Ascending aorta (tissue), 2 donors: ENCODE data around the gene DPEP2NB. TPM values are rescaled to one million over a fixed set of nuclear protein-coding genes. Genes with fewer than 3 reads are reported as not detected.
"Not testable (repeated sequence)": the region's sequence is repeated elsewhere in the genome, so short reads cannot be mapped to it uniquely, and the experiment has no call there.

Experiments
- DNase-seq, 2 donors: peaks; one replicate each; pipeline ENCODE4 v3.0.0-alpha.2; 2019; ENCODE audit warnings: low spot score in 2 of 2
- H3K27ac ChIP-seq, 2 donors: fragments of 200-600 bp; sonication (generic); one replicate each; pipeline ENCODE4 v1.5.1; 2016 to 2017; ENCODE audit warnings: mild to moderate bottlenecking in 1 of 2
- H3K27me3 ChIP-seq: fragments of 200-600 bp; sonication (generic); one replicate; pipeline ENCODE4 v1.5.1; 2017
- H3K36me3 ChIP-seq, 2 donors: fragments of 200-600 bp; sonication (generic); one replicate each; pipeline ENCODE4 v1.5.1; 2016
- H3K4me1 ChIP-seq, 2 donors: fragments of 200-600 bp; sonication (generic); one replicate each; pipeline ENCODE4 v1.5.1; 2016 to 2017; ENCODE audit warnings: mild to moderate bottlenecking in 1 of 2
- H3K4me3 ChIP-seq, 2 donors: fragments of 200-600 bp; sonication (generic); one replicate each; pipeline ENCODE4 v1.5.1; 2016 to 2017; ENCODE audit warnings: mild to moderate bottlenecking in 1 of 2
- H3K9me3 ChIP-seq, 2 donors: fragments of 200-600 bp; sonication (generic); one replicate each; pipeline ENCODE4 v1.5.1; 2016
- intact Hi-C: fragments of 100-400 bp; cut with DNase I; formaldehyde crosslinking; loops from one replicate; pipeline ENCODE4 v1.15.1; 2023
- total RNA-seq: library from RNA; depleted of rRNA; stranded (reverse); fragments of >200 nt; gene quantifications from one replicate; pipeline ENCODE4 v1.1.0, GENCODE V29; 2016
- TF ChIP-seq, protein P1 (sequence below), 3 experiments: fragments of 200-600 bp in 2 of 3; fragments of 450-650 bp in 1 of 3; sonication (generic) in 2 of 3; IDR thresholded peaks; one replicate each; pipeline ENCODE4 v1.5.1; 2016 to 2019; ENCODE audit warnings: antibody characterized with exemption in 3 of 3, mild to moderate bottlenecking in 1 of 3, moderate library complexity in 1 of 3

Gene DPEP2NB
- total RNA-seq, 1 donor from 2014 or later: not detected

DNA sequence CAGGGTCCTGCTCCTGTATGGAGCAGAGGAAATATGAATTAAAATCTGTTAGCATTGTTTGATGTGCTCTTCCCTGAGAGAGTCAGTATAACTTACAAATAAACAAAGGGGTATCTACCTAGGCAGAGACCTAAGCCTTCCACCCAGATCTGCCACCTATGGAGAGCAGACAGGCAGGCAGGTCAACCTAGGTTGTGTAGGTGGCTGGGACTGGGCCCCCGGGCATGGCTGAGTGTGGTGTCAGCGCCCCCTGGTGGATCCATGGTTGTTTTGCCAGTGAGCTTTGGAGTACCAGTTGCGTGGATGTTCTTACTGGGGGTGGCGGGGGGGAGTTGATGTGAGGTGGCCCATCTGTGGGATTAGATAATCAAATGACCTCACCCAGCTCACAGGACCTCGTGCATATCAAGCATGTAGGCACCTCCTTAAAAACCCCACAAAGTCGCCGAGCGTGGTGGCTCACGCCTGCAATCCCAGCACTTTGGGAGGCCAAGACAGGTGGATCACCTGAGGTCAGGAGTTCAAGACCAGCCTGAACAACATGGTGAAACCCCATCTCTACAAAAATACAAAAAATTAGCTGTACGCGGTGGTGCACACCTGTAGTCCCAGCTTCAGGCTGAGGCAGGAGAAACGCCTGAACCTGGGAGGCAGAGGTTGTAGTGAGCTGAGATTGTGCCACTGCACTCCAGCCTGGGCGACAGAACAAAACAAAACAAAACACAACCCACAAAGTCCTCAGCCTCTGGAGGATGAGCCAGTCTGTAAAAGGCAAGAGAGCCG, 25.0 kb upstream of the DPEP2NB start:
- Histone ChIP-seq H3K36me3 (no peaks in the 10 kb centered on the region), H3K27me3 (no peaks in the 10 kb centered on the region), H3K4me1 (no peaks in the 10 kb centered on the region), H3K9me3 (no peaks in the 10 kb centered on the region), H3K27ac (no peak overlapping the region), H3K4me3 (no peak overlapping the region)
- intact Hi-C loops: loop anchor here (1.0 to 5.0 kb wide), 3 partner anchors 47 to 224 kb away; partner anchors contain the start of gene NRN1L
- DNase-seq: peak in 1 of 2 donors; percentile 88
- TF ChIP-seq, protein P1, sequence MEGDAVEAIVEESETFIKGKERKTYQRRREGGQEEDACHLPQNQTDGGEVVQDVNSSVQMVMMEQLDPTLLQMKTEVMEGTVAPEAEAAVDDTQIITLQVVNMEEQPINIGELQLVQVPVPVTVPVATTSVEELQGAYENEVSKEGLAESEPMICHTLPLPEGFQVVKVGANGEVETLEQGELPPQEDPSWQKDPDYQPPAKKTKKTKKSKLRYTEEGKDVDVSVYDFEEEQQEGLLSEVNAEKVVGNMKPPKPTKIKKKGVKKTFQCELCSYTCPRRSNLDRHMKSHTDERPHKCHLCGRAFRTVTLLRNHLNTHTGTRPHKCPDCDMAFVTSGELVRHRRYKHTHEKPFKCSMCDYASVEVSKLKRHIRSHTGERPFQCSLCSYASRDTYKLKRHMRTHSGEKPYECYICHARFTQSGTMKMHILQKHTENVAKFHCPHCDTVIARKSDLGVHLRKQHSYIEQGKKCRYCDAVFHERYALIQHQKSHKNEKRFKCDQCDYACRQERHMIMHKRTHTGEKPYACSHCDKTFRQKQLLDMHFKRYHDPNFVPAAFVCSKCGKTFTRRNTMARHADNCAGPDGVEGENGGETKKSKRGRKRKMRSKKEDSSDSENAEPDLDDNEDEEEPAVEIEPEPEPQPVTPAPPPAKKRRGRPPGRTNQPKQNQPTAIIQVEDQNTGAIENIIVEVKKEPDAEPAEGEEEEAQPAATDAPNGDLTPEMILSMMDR (IDR thresholded peaks at IDR 0.05): peak; percentile 76 to 87 (median 87)

GRCh38 chr16:68037841-68038597, 22.3 kb upstream of the DPEP2NB start:
- H3K27ac ChIP-seq: no peak overlapping the region
- no peaks in the 10 kb centered on the region for H3K9me3 ChIP-seq
- no peaks in the 10 kb centered on the region for H3K36me3 ChIP-seq
- no peaks in the 10 kb centered on the region for H3K4me1 ChIP-seq
- intact Hi-C loops: no loop called here
- H3K4me3 ChIP-seq: no peak overlapping the region
- TF ChIP-seq, protein P1 (IDR thresholded peaks at IDR 0.05): no peak
- no peaks in the 10 kb centered on the region for H3K27me3 ChIP-seq
- no peak for DNase-seq

DNA sequence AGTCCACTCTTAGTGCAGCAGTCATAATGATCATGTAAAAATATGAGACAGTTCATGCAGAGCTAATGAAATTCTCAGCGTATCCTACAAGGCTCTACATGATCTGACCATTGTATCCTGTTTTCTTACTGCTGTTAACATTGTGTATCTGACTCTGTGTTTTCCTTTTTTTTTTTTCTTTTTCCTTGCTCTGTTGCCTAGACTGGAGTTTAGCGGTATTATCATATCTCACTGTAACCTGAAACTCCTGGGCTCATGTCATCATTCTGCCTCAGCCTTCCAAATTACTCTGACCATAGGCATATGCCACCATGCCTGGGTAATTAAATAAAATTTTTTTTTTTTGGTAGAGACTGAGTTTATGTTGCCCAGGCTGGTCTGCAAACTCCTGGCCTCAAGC, 19.5 kb upstream of the DPEP2NB start:
- DNase-seq: no peak
- H3K4me3 ChIP-seq: no peak overlapping the region
- intact Hi-C loops: no loop called here
- no peaks in the 10 kb centered on the region for H3K27me3 ChIP-seq
- TF ChIP-seq, protein P1 (IDR thresholded peaks at IDR 0.05): no peak
- no peaks in the 10 kb centered on the region for H3K9me3 ChIP-seq
- peaks cover 0 to 3% of the 10 kb centered on the region in 2 donors for H3K36me3 ChIP-seq
- H3K4me1 ChIP-seq: no peaks in the 10 kb centered on the region
- no peak overlapping the region for H3K27ac ChIP-seq

- no peaks in the 10 kb centered on the region for H3K9me3 ChIP-seq
- no peak overlapping the region for H3K4me3 ChIP-seq
- TF ChIP-seq, protein P1 (IDR thresholded peaks at IDR 0.05): no peak
- peaks cover 0 to 6% of the 10 kb centered on the region in 2 donors for H3K36me3 ChIP-seq
- H3K4me1 ChIP-seq: no peaks in the 10 kb centered on the region
- intact Hi-C loops: no loop called here
- H3K27me3 ChIP-seq: no peaks in the 10 kb centered on the region
- DNase-seq: no peak
- H3K27ac ChIP-seq: no peak overlapping the region
Observed at GRCh38 chr16:68033101-68033500, 17.4 kb upstream of the DPEP2NB start.

GRCh38 chr16:68031951-68032350, 16.2 kb upstream of the DPEP2NB start:
- Histone ChIP-seq H3K4me3 (no peak overlapping the region), H3K27ac (no peak overlapping the region), H3K36me3 (peaks cover 0 to 6% of the 10 kb centered on the region in 2 donors), H3K9me3 (no peaks in the 10 kb centered on the region), H3K4me1 (no peaks in the 10 kb centered on the region), H3K27me3 (no peaks in the 10 kb centered on the region)
- TF ChIP-seq, protein P1 (IDR thresholded peaks at IDR 0.05): no peak
- intact Hi-C loops: no loop called here
- DNase-seq: no peak

- DNase-seq, H3K4me3 ChIP-seq, intact Hi-C loops, H3K9me3 ChIP-seq, H3K27ac ChIP-seq, H3K4me1 ChIP-seq, H3K36me3 ChIP-seq, H3K27me3 ChIP-seq: not testable (repeated sequence)
Observed at GRCh38 chr16:68030108-68030507, 14.4 kb upstream of the DPEP2NB start.
